Measurements from ENCODE around the gene GOT1. TPM values are rescaled to one million over a fixed set of nuclear protein-coding genes. Genes with fewer than 3 reads are reported as not detected.

Gene GOT1
- polyA plus RNA-seq, 1 donor from 2014 or later = 24.0 TPM

- Mint-ChIP-seq H3K36me3 (peaks cover 9% of the 10 kb centered on the region), H3K27ac (peak overlapping the region in 1 of 3 donors; percentile 6), H3K27me3 (no peaks in the 10 kb centered on the region), H3K4me3 (peak overlapping the region in 1 of 4 donors; percentile 36), H3K4me1 (peaks cover 5 to 12% (median 8%) of the 10 kb centered on the region in 3 donors), H3K9me3 (no peaks in the 10 kb centered on the region)
Measured at GRCh38 chr10:99425204-99425603, 5.2 kb downstream of the GOT1 start.

DNA sequence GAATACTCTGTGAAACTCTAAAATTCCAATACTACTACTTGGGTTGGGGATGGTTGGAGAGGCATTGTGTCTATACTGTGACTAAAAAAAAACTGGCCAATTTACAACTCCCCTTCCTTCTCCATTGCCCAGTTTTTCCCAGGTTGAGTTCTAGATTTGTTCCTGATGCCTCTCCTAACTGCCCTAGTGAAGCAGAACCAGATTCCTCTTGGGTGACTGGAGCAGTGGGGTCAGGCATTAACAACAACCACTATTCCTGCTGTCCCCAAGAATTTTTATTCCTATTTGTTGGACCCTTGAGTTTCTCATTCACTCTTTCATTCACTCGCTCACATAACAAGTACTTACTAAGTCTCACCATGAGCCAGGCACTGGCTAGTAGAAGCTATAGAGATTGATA, 5.8 kb downstream of the GOT1 start:
- Mint-ChIP-seq H3K27me3 (no peaks in the 10 kb centered on the region), H3K4me3 (peak overlapping the region in 1 of 4 donors; percentile 36), H3K36me3 (peaks cover 9% of the 10 kb centered on the region), H3K9me3 (no peaks in the 10 kb centered on the region), H3K27ac (no peak overlapping the region), H3K4me1 (peaks cover 4 to 9% (median 5%) of the 10 kb centered on the region in 3 donors)

- Mint-ChIP-seq H3K9me3 (peaks cover 0 to 2% (median 0%) of the 10 kb centered on the region in 3 donors), H3K27me3 (no peaks in the 10 kb centered on the region), H3K36me3 (peaks cover 15% of the 10 kb centered on the region)
Measured at GRCh38 chr10:99422529-99423096, 7.8 kb downstream of the GOT1 start.

GRCh38 chr10:99421233-99421739, 9.1 kb downstream of the GOT1 start:
- peaks cover 0 to 4% (median 0%) of the 10 kb centered on the region in 3 donors for H3K4me1 Mint-ChIP-seq
- no peak overlapping the region for H3K4me3 Mint-ChIP-seq
- peaks cover 18% of the 10 kb centered on the region for H3K36me3 Mint-ChIP-seq
- H3K9me3 Mint-ChIP-seq = peaks cover 0 to 2% (median 0%) of the 10 kb centered on the region in 3 donors
- no peak overlapping the region for H3K27ac Mint-ChIP-seq
- no peaks in the 10 kb centered on the region for H3K27me3 Mint-ChIP-seq

More at GRCh38 chr10:99422529-99423096, 7.8 kb downstream of the GOT1 start:
- Mint-ChIP-seq H3K27ac (no peak overlapping the region), H3K4me3 (no peak overlapping the region), H3K4me1 (peaks cover 0 to 6% (median 0%) of the 10 kb centered on the region in 3 donors)

DNA sequence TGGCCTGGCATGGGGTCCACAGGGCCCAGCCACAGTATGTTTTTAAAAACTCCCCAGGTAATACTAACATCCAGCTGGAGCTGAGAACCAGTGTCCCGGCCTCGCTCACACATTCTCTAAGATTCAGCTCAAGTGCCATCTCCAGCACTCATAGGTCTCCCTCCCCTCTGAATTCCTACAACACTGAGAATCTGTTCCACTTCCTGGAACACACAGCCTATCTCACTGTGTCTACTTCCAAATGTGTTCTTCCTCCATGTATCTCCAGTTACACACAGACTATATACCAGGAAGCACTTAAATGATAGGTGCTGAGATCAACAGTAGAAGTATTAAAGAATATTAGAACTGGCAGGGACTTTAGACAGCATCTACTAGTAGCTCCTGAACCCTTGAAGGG, 10.7 kb downstream of the GOT1 start:
- no peak overlapping the region for H3K4me3 Mint-ChIP-seq
- H3K27ac Mint-ChIP-seq = no peak overlapping the region
- H3K36me3 Mint-ChIP-seq = peaks cover 15% of the 10 kb centered on the region
- no peaks in the 10 kb centered on the region for H3K27me3 Mint-ChIP-seq
- H3K4me1 Mint-ChIP-seq = peaks cover 0 to 3% (median 0%) of the 10 kb centered on the region in 3 donors
- peaks cover 0 to 2% (median 0%) of the 10 kb centered on the region in 3 donors for H3K9me3 Mint-ChIP-seq

GRCh38 chr10:99418910-99419624, 11.4 kb downstream of the GOT1 start:
- Mint-ChIP-seq H3K27ac (no peak overlapping the region), H3K4me1 (peaks cover 0 to 3% (median 0%) of the 10 kb centered on the region in 3 donors), H3K9me3 (peaks cover 0 to 2% (median 0%) of the 10 kb centered on the region in 3 donors), H3K36me3 (peaks cover 18% of the 10 kb centered on the region), H3K4me3 (no peak overlapping the region), H3K27me3 (no peaks in the 10 kb centered on the region)

GRCh38 chr10:99412099-99412498, 18.3 kb downstream of the GOT1 start:
- Mint-ChIP-seq H3K9me3 (no peaks in the 10 kb centered on the region), H3K4me1 (peaks cover 0 to 2% (median 1%) of the 10 kb centered on the region in 3 donors), H3K27me3 (no peaks in the 10 kb centered on the region), H3K4me3 (no peak overlapping the region), H3K36me3 (peaks cover 11% of the 10 kb centered on the region), H3K27ac (no peak overlapping the region)

DNA sequence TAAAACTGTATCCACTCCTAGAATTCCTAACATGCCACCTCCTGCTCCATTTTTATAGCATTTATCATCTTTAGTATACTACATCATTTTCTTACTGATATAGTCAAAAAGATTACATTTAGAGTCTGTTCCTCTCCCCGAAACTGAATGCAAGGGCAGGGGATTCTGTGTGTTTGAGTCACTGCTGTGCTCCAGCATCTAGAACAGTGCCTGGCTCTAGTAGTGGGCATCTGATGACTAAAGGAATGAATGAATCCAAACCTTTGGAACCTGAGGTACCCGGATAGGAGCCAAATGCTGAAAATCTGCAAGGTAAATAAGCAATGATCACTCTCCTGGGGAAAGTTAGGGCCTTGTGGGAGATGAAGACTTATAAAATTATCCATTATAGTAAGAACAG, 18.9 kb downstream of the GOT1 start:
- Mint-ChIP-seq H3K36me3 (peaks cover 11% of the 10 kb centered on the region), H3K27ac (no peak overlapping the region), H3K9me3 (no peaks in the 10 kb centered on the region), H3K27me3 (no peaks in the 10 kb centered on the region), H3K4me3 (no peak overlapping the region), H3K4me1 (peaks cover 0 to 2% (median 1%) of the 10 kb centered on the region in 3 donors)

DNA sequence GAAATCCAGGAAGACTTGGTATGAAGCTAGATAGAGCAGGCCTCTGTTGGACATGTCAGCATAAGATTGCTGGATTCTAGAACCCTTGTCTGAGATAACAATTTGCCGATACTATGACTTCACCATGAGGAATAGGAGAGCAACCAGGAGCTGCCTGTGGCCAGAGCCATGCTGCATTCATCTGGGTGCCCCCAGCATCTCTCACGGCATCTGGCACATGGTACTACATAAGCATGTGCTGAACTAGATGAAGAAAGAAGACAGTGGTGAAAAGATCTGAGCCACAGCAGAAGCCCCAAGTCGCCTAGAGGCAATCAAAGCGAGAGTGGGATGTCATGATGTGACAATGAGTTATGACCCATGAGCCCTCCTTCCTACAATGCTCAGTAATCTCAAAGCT, 19.5 kb downstream of the GOT1 start:
- H3K9me3 Mint-ChIP-seq = peaks cover 0 to 2% (median 0%) of the 10 kb centered on the region in 3 donors
- H3K27me3 Mint-ChIP-seq = no peaks in the 10 kb centered on the region
- peaks cover 9% of the 10 kb centered on the region for H3K36me3 Mint-ChIP-seq
- no peak overlapping the region for H3K4me3 Mint-ChIP-seq
- H3K27ac Mint-ChIP-seq = no peak overlapping the region
- peaks cover 0 to 2% (median 1%) of the 10 kb centered on the region in 3 donors for H3K4me1 Mint-ChIP-seq

GRCh38 chr10:99410146-99410545, 20.3 kb downstream of the GOT1 start:
- H3K27ac Mint-ChIP-seq = no peak overlapping the region
- no peaks in the 10 kb centered on the region for H3K27me3 Mint-ChIP-seq
- peaks cover 0 to 2% (median 1%) of the 10 kb centered on the region in 3 donors for H3K4me1 Mint-ChIP-seq
- H3K4me3 Mint-ChIP-seq = no peak overlapping the region
- peaks cover 0 to 2% (median 0%) of the 10 kb centered on the region in 3 donors for H3K9me3 Mint-ChIP-seq
- peaks cover 13% of the 10 kb centered on the region for H3K36me3 Mint-ChIP-seq

GRCh38 chr10:99406149-99406548, 24.3 kb downstream of the GOT1 start:
- peaks cover 0 to 2% (median 0%) of the 10 kb centered on the region in 3 donors for H3K9me3 Mint-ChIP-seq
- H3K27ac Mint-ChIP-seq = no peak overlapping the region
- H3K4me1 Mint-ChIP-seq = peaks cover under 1 to 10% (median 9%) of the 10 kb centered on the region in 3 donors
- H3K36me3 Mint-ChIP-seq = peaks cover 13% of the 10 kb centered on the region
- no peaks in the 10 kb centered on the region for H3K27me3 Mint-ChIP-seq
- no peak overlapping the region for H3K4me3 Mint-ChIP-seq

DNA sequence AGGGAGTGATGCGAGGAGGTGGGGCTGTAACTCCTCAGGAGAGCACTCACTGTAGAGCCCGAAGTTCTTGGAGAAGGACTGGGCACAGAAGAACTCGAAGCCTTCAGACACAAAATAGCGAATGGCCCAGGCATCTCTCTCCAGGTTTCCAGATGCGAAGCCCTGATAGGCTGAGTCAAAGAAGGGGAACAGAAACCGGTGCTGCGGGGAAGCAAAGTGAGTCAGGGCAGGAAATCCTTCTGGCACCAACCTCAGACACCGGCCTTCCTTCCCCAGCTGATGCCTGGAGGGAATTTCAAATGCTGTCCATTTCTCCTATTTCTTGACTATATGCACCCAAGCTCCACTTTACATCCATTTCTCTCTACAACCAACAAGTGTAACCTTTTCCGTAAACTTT, 26.8 kb downstream of the GOT1 start:
- Mint-ChIP-seq H3K27ac (no peak overlapping the region), H3K27me3 (no peaks in the 10 kb centered on the region), H3K4me3 (peak overlapping the region in 1 of 4 donors; percentile 28), H3K9me3 (peaks cover 0 to 2% (median 0%) of the 10 kb centered on the region in 3 donors), H3K36me3 (peaks cover 11% of the 10 kb centered on the region), H3K4me1 (peaks cover 0 to 9% (median 8%) of the 10 kb centered on the region in 3 donors)

DNA sequence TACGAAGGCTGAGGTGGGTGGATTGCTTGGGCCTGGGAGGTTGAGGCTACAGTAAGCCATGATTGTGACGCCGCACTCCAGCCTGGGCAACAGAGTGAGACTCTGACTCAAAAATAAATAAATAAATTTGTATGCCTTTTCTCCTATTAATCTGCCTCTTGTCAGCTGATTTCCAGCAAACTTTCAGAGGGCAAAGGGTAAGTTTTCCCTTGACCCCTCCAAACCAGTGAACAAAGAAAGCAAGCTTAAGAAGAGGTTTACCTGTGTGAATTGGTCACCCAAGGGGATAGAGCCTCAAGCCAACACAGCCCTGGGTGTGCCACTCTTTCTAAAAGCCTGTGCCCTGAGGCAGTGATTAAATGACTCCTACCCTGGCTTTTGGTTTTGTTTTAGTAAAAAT, 30.8 kb downstream of the GOT1 start:
- Mint-ChIP-seq H3K9me3 (no peaks in the 10 kb centered on the region), H3K4me3 (no peak overlapping the region), H3K27me3 (no peaks in the 10 kb centered on the region), H3K4me1 (peaks cover 0 to 7% (median 5%) of the 10 kb centered on the region in 3 donors), H3K36me3 (peaks cover 2% of the 10 kb centered on the region), H3K27ac (no peak overlapping the region)

DNA sequence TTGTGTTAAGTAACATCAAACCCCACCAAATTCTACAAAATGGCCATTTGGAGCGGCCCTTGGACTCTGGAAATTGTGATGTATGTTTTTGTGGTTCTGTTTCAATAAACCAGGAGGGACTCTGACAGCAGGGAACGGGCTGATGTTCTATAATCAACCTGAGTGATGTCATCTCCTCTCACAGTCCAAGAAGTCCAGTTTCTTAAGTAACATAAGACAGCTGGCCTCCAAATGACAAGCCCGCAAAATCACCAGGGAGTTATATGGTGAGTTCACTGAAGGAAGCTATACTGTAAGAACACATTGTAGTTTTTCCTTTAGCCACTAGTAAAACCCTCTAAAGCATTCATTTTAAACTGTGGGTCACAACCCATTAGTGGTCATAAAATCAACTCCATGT, 34.0 kb downstream of the GOT1 start:
- Mint-ChIP-seq H3K4me1 (peaks cover 0 to 3% (median 0%) of the 10 kb centered on the region in 3 donors), H3K4me3 (no peak overlapping the region), H3K9me3 (no peaks in the 10 kb centered on the region), H3K36me3 (no peaks in the 10 kb centered on the region), H3K27ac (no peak overlapping the region), H3K27me3 (no peaks in the 10 kb centered on the region)

DNA sequence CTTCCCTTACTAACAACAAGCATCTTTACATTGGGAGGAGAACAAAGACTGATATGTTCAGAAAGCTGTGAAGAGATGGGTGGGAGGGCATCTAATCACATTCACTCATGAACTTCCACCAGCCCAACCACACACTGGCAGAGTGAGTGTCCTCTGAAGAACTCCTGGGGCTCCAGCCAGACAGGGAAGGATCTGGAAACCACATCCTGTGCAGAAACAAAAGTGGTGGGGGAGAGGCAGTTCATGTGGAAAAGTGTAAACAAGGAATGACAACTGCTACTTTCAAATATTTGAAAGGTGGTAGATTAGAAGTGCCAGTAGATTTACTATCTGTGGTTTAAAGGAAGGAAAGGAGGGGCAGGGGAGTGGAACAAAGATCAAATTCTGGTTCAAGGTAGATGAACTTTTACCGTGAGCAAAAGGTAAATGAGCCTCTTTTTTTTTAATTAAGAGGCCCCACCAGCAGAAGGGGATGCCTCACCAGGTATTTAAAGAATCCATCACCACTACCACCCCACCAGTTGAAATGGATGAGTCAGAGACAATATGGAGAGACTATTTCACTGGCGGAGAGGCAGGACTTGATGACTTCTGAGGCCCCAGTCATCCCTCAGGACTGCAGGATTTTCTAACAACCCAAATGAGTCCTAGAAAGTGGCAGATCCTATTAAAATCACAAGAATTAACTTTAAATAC, 34.5 kb downstream of the GOT1 start:
- Mint-ChIP-seq H3K9me3 (no peaks in the 10 kb centered on the region), H3K36me3 (no peaks in the 10 kb centered on the region), H3K4me1 (peaks cover 0 to 3% (median 0%) of the 10 kb centered on the region in 3 donors), H3K27ac (no peak overlapping the region), H3K4me3 (no peak overlapping the region), H3K27me3 (no peaks in the 10 kb centered on the region)

Data from IgD-negative memory B cell (primary cell).